ENCODE results near the gene TEKT4.
"Not testable (repeated sequence)": the region's sequence is repeated elsewhere in the genome, so short reads cannot be mapped to it uniquely, and the experiment has no call there.

DNA sequence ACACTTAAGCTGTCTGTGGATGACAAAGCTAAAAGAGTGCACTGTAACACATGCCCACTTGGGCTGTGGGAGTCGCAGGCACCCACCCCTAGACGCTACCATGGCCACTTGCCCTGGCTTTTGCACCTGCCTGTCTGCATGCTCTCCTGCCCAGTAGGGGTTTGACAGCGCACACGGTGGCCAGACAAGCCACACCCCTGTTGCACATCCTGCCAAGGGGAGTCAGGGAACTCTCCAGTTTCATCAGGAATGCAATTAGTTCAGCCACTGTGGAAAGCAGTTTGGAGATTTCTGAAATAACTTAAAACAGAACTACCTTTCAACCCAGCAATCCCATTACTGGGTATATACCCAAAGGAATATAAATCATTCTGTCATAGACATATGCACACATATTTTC lies 35.7 kb downstream of the TEKT4 start:
- TF ChIP-seq, protein P1, sequence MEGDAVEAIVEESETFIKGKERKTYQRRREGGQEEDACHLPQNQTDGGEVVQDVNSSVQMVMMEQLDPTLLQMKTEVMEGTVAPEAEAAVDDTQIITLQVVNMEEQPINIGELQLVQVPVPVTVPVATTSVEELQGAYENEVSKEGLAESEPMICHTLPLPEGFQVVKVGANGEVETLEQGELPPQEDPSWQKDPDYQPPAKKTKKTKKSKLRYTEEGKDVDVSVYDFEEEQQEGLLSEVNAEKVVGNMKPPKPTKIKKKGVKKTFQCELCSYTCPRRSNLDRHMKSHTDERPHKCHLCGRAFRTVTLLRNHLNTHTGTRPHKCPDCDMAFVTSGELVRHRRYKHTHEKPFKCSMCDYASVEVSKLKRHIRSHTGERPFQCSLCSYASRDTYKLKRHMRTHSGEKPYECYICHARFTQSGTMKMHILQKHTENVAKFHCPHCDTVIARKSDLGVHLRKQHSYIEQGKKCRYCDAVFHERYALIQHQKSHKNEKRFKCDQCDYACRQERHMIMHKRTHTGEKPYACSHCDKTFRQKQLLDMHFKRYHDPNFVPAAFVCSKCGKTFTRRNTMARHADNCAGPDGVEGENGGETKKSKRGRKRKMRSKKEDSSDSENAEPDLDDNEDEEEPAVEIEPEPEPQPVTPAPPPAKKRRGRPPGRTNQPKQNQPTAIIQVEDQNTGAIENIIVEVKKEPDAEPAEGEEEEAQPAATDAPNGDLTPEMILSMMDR (IDR thresholded peaks at IDR 0.05; ENCODE audit: low read depth, low read length), result not testable (repeated sequence)
- not testable (repeated sequence) for TF ChIP-seq POLR2A (IDR thresholded peaks at IDR 0.05; ENCODE audit: extremely low read depth, insufficient read length); MYC (IDR thresholded peaks at IDR 0.05; ENCODE audit: low read depth, low read length)
